Lower leg skin (tissue), 4 donors: ENCODE results near the gene CCDC146. TPM values are rescaled to one million over a fixed set of nuclear protein-coding genes. Genes with fewer than 3 reads are reported as not detected.
A peak's percentile ranks its signal among the peaks of the same experiment; 100 is the strongest.

Experiments
- DNase-seq, 2 donors: peaks; one replicate each; pipeline ENCODE4 v3.0.0-alpha.2; 2019; ENCODE audit warnings: low spot score in 2 of 2
- H3K4me3 ChIP-seq: fragments of 200-600 bp; sonication (generic); 2 replicates; pipeline ENCODE4 v1.5.1; 2017; ENCODE audit warnings: mild to moderate bottlenecking, low read depth; ENCODE audit not compliant: poor library complexity, severe bottlenecking
- CTCF ChIP-seq, 3 donors: fragments of 450-650 bp; IDR thresholded peaks; one replicate each; pipeline ENCODE4 v1.5.1; 2016; ENCODE audit warnings: antibody characterized with exemption in 3 of 3, mild to moderate bottlenecking in 3 of 3, moderate library complexity in 2 of 3
- POLR2A ChIP-seq, 2 donors: fragments of 450-650 bp; IDR thresholded peaks; one replicate each; pipeline ENCODE4 v1.6.1; 2016 to 2017; ENCODE audit warnings: antibody characterized with exemption in 2 of 2, mild to moderate bottlenecking in 1 of 2, moderate library complexity in 1 of 2
- WGBS, 2 donors: methylation state at CpG; one replicate each; pipeline ENCODE4 v1.1.5; 2018; 5-methylcytosine and 5-hydroxymethylcytosine counted together
- intact Hi-C: fragments of 100-400 bp; cut with DNase I; formaldehyde crosslinking; loops from one replicate; pipeline ENCODE4 v1.15.0; 2023; ENCODE audit warnings: low total_unique reads
- total RNA-seq, 4 donors: library from RNA; depleted of rRNA; stranded (reverse); fragments of >200 nt; gene quantifications; one replicate each; pipeline ENCODE4 v1.1.0, GENCODE V29; 2016

The CCDC146 gene
- total RNA-seq, 4 donors from 2014 or later = 15.4 to 27.8 (median 20.7) TPM

- DNase-seq = no peak
- TF ChIP-seq CTCF (IDR thresholded peaks at IDR 0.05) = no peak
- no peak for TF ChIP-seq POLR2A (IDR thresholded peaks at IDR 0.05)
- 50 to 57% methylated on average over 4 of the region's 4 CpGs for WGBS, 2 donors
- no peak overlapping the region for H3K4me3 ChIP-seq
- intact Hi-C loops = no loop called here
Measured at GRCh38 chr7:77320137-77320536, 197.7 kb downstream of the CCDC146 start.

GRCh38 chr7:77320714-77321113 lies 198.3 kb downstream of the CCDC146 start:
- H3K4me3 ChIP-seq = no peak overlapping the region
- intact Hi-C loops = no loop called here
- DNase-seq = no peak
- TF ChIP-seq CTCF (IDR thresholded peaks at IDR 0.05) = no peak
- no peak for TF ChIP-seq POLR2A (IDR thresholded peaks at IDR 0.05)
- WGBS, 2 donors = 44 to 59% methylated on average over 2 of the region's 2 CpGs

GRCh38 chr7:77321300-77321699 lies 198.9 kb downstream of the CCDC146 start:
- WGBS, 2 donors = 47 to 64% methylated on average over 2 of the region's 2 CpGs
- H3K4me3 ChIP-seq = no peak overlapping the region
- DNase-seq = no peak
- TF ChIP-seq POLR2A (IDR thresholded peaks at IDR 0.05) (no peak), CTCF (IDR thresholded peaks at IDR 0.05) (no peak)
- intact Hi-C loops = no loop called here

GRCh38 chr7:77326131-77326530 lies 203.7 kb downstream of the CCDC146 start:
- DNase-seq = no peak
- WGBS, 2 donors = 80 to 90% methylated on average over 3 of the region's 3 CpGs
- no peak for TF ChIP-seq CTCF (IDR thresholded peaks at IDR 0.05)
- intact Hi-C loops = no loop called here
- no peak overlapping the region for H3K4me3 ChIP-seq

- WGBS, 2 donors = 33% methylated on average over 9 to 12 of the region's 12 CpGs
- peak; percentile 65 to 90 for DNase-seq
- TF ChIP-seq POLR2A (IDR thresholded peaks at IDR 0.05) (no peak), CTCF (IDR thresholded peaks at IDR 0.05) (no peak)
- H3K4me3 ChIP-seq = no peak overlapping the region
- intact Hi-C loops = no loop called here
Measured at GRCh38 chr7:77327067-77327931, 204.9 kb downstream of the CCDC146 start.
